GM12891 (cell line): Measurements from ENCODE around the gene GABRR3.

Experiments used
- POLR2A ChIP-seq: IDR thresholded peaks from 2 replicates; pipeline ENCODE4 v1.6.1; 2011; ENCODE audit warnings: low read depth, low read length, control low read depth
- POLR2AphosphoS5 ChIP-seq: IDR thresholded peaks from 2 replicates; pipeline ENCODE4 v1.6.1; 2011; ENCODE audit warnings: low read depth, low read length, control low read depth
- SPI1 ChIP-seq: IDR thresholded peaks from 2 replicates; pipeline ENCODE4 v1.6.1; 2011; ENCODE audit warnings: low read depth, low read length, control low read depth

DNA sequence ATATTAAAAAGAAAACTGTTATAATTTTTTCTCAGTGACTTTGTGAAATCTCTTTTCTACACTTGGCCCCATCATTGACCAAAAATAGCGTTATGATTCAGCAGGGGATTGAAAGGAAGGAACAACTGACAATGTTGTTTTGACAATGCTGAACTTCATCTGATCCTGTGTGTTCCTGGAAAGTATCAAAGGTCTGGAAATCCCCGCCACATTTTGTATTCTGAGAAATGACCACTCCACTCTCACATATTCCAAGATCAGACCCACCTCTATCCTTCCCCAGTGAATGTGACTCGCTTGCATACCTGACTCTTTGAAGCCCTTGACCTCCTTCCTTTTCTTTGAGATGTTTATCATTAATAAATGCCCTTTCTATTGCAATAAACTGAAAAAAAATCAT, 53.2 kb downstream of the GABRR3 start:
- TF ChIP-seq POLR2A (no peak), POLR2AphosphoS5 (no peak), SPI1 (no peak)
